Lung microvascular endothelial cell (primary cell): ENCODE results near the gene SLN. TPM values are rescaled to one million over a fixed set of nuclear protein-coding genes. Genes with fewer than 3 reads are reported as not detected.
A peak's percentile ranks its signal among the peaks of the same experiment; 100 is the strongest.

Experiments
- DNase-seq, 2 donors: peaks; one replicate each; pipeline versions ENCODE4 v3.0.0 to v3.0.0-alpha.2; 2010; ENCODE audit warnings: low read depth in 2 of 2
- total RNA-seq: library from RNA; depleted of rRNA; stranded (reverse); fragments of >200 nt; gene quantifications from 2 replicates; pipeline ENCODE4 v1.2.1, GENCODE V29; 2014

Gene SLN
- total RNA-seq, 1 donor from 2014 or later: not detected

- no peak for DNase-seq
Measured at GRCh38 chr11:107683807-107684206, 28.0 kb downstream of the SLN start.

GRCh38 chr11:107683061-107683460 lies 28.8 kb downstream of the SLN start:
- DNase-seq: no peak

- DNase-seq: no peak
Measured at GRCh38 chr11:107682572-107682971, 29.3 kb downstream of the SLN start.

GRCh38 chr11:107682171-107682570 lies 29.7 kb downstream of the SLN start:
- no peak for DNase-seq

GRCh38 chr11:107679255-107680024 lies 32.4 kb downstream of the SLN start:
- no peak for DNase-seq

GRCh38 chr11:107678632-107678971 lies 33.3 kb downstream of the SLN start:
- DNase-seq: no peak

- DNase-seq: no peak
Measured at GRCh38 chr11:107677924-107678631, 33.8 kb downstream of the SLN start.

- DNase-seq: no peak
Measured at GRCh38 chr11:107676336-107677057, 35.4 kb downstream of the SLN start.

GRCh38 chr11:107675902-107676301 lies 36.0 kb downstream of the SLN start:
- no peak for DNase-seq

GRCh38 chr11:107669893-107670601 lies 41.8 kb downstream of the SLN start:
- DNase-seq: no peak

GRCh38 chr11:107669191-107669740 lies 42.6 kb downstream of the SLN start:
- no peak for DNase-seq

GRCh38 chr11:107666911-107667613 lies 44.8 kb downstream of the SLN start:
- peak in 1 of 2 donors; percentile 11 for DNase-seq

GRCh38 chr11:107665018-107665417 lies 46.8 kb downstream of the SLN start:
- DNase-seq: no peak

- DNase-seq: no peak
Measured at GRCh38 chr11:107661656-107662055, 50.2 kb downstream of the SLN start.

- DNase-seq: no peak
Measured at GRCh38 chr11:107660066-107660465, 51.8 kb downstream of the SLN start.

GRCh38 chr11:107659310-107659709 lies 52.5 kb downstream of the SLN start:
- no peak for DNase-seq

Other genes starting within 250 kb of the SLN start
- gene ALKBH8, start 146.3 kb downstream of the SLN start, total RNA-seq: 4.1 and 5.0 TPM in 2 replicates
- 0.20 and 0.65 TPM in 2 replicates for gene ELMOD1, start 120.9 kb downstream of the SLN start, total RNA-seq
- gene SLC35F2, start 146.7 kb upstream of the SLN start, total RNA-seq: 22.8 and 62.1 TPM in 2 replicates
- not detected in 2 replicates for gene RAB39A, start 216.4 kb upstream of the SLN start, total RNA-seq